HG03565 (cell line): ENCODE measurements around the gene MBD3L2.
"Not testable (repeated sequence)": the region's sequence is repeated elsewhere in the genome, so short reads cannot be mapped to it uniquely, and the experiment has no call there.

Source experiments
- ATAC-seq: cut with Tn5 transposase; IDR thresholded peaks from one replicate; pipeline ENCODE4 v1.9.1; 2021; ENCODE audit warnings: mild to moderate bottlenecking, moderate library complexity; ENCODE audit not compliant: unreplicated experiment

MBD3L2 gene

GRCh38 chr19:7049021-7049420, at the start of gene MBD3L2:
Gene MBD3L2, plus strand, starts transcription at chr19:7049321. Its CDS starts 53 bp downstream, at chr19:7049374.
- ATAC-seq = not testable (repeated sequence)

DNA sequence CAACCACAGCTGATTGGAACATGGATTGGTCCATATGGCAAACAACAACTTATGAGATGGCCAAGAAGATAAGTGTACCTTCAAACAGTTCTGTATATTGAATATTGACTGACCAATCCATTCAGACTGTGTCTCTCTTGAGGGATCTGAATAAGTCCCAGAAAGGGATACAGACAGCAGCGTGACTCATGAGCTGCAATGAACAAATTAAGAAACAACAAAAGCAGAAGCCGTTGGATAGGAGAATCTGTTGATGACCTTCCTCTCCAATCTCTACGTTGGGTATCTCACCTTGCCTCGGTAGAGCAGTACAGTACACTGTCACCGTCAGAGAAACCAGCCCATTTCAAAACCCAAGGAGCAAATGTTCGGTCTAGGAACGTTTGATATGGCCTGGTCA, 49.2 kb upstream of the MBD3L2 start:
- no peak for ATAC-seq

- no peak for ATAC-seq
Measured at GRCh38 chr19:7000333-7000732, 48.8 kb upstream of the MBD3L2 start.

GRCh38 chr19:7000816-7001215, 48.3 kb upstream of the MBD3L2 start:
- no peak for ATAC-seq

- ATAC-seq = no peak
Measured at GRCh38 chr19:7004313-7004931, 44.7 kb upstream of the MBD3L2 start.

GRCh38 chr19:7006135-7006704, 42.9 kb upstream of the MBD3L2 start:
- no peak for ATAC-seq

DNA sequence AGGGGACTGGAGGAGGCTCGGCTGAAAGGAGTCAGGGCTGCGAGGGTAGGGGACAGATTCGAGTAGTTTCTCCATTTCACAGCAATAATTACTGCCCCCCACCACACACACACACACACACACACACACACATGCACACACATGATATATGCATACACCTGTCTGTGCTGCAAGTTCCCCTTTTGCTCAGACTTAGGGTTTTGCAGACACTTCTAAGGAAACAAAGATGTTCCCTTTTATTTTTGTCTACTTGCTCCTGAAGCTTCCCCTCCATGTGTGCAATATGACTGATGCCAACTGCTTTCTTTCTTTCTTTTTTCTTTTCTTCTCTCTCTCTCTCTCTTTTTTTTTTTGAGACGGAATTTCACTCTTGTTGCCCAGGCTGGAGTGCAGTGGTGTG, 41.3 kb upstream of the MBD3L2 start:
- ATAC-seq = no peak

DNA sequence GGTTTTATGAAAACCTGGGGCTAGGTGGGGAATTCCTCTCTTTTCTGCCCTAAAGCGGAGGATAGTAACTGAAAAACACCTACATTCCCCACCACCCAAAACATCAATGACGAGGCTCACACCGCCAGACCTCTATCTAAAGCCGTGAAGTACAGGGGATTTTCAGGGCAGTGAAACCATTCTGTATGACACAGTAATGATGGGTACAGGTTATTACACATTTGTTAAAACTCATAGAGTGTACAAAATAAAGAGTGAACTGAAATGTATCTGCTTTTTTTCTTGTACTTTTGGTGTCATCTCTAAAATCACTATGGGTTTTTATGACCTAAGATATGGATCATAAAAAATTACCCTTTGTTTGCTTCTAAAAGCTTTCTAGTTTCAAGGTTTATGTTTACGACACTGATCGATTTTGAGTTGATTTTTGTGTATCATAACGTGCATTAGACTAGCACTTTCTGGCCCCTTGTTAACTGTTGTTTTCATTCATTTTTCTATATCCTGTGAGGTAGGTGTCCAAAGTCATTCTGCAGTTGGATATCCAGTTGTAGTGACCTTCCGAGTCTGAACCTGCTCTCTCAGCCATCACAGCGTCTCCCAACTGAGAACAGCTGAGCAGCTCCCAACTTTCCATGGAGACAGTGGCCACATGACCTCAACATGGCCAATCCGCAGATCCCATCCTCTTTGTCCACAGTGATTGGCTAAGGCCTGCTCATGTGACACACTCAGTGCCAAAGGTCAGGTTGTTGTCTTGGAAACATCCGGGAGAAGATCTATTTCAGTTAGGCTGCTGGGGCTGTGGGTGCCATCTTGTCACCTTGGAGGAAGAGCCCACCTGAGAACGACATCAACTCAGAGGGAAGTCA, 38.2 kb upstream of the MBD3L2 start:
- ATAC-seq = no peak

- no peak for ATAC-seq
Measured at GRCh38 chr19:7013678-7014077, 35.4 kb upstream of the MBD3L2 start.

DNA sequence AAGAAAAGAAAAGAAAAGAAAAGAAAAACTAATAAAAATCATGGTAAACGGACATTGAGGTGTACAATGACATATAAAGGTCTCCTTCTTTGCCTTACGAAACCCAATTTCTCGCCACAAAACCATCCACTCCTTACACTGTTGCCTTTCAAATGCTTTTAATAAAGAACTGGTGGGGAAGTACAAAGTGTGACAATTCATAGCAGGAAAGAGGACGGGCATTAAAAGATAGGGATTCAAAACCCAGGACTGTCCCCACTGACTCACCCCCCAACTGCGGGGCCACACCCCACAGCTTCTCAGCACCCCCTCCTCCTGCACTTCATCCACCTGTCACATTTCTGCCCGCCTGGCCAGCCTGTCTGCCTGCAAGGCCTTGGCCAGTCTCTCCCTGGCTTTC, 30.3 kb upstream of the MBD3L2 start:
- no peak for ATAC-seq

DNA sequence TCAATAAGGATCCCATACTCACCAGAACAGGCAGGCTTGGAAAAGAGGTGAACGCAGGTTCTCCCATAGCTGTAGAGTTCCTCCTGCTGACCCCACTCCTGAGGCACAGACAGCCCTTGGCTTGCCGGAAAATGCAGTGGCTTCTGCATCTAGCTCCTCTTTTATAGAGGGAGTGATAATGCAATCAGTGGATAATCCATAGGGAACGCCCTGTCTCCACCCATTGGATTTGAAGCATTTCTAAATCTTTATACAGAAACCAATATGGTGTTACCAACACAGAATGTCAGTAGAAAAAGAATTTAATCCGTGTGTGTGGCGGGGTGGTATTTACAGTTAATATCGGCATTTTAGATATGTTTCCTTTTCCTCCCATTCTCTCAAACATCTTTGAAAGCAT, 27.8 kb upstream of the MBD3L2 start, which contains the start of gene MBD3L2B:
Gene MBD3L2B, minus strand, starts transcription at position 101 of the 400 bp plus-strand sequence. Its CDS starts 34 bp downstream, at position 67.
- ATAC-seq = not testable (repeated sequence)

DNA sequence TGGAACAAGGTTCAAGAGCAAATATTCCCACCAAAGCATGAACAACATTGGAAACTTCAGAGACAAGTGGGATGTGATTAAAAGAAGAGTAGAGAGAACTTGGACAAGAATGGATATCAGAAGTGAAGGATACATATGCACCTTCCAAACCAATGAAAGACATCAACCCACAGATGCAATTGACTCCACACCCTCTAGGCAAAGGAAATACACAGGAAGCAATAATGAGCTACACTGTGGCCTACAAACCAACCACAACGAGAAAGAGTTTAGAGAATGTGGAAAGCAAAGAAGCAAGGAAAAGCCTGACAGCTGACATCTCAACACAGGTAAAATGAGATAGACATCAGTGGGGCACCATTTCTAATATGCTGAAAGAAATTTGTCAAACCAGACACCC, 20.3 kb upstream of the MBD3L2 start:
- ATAC-seq = not testable (repeated sequence)

DNA sequence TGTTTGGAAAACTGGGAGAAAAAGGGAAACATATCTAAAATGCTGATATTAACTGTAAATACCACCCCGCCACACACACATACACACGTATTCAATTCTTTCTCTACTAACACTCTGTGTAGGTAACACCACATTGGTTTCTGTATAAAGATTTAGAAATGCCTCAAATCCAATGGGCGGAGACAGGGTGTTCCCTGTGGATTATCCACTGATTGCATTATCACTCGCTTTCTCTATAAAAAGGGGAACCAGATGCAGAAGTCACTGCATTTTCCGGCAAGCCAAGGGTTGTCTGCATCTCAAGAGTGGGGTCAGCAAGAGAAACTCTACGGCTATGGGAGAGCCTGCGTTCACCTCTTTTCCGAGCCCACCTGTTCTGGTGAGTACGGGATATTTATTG, 18.8 kb upstream of the MBD3L2 start, which contains the start of gene MBD3L5:
Gene MBD3L5, plus strand, starts transcription at position 301 of the 400 bp plus-strand sequence. Its CDS starts 34 bp downstream, at position 335.
- not testable (repeated sequence) for ATAC-seq

DNA sequence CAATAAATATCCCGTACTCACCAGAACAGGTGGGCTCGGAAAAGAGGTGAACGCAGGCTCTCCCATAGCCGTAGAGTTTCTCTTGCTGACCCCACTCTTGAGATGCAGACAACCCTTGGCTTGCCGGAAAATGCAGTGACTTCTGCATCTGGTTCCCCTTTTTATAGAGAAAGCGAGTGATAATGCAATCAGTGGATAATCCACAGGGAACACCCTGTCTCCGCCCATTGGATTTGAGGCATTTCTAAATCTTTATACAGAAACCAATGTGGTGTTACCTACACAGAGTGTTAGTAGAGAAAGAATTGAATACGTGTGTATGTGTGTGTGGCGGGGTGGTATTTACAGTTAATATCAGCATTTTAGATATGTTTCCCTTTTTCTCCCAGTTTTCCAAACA, 9.0 kb upstream of the MBD3L2 start, which contains the start of gene MBD3L4:
Gene MBD3L4, minus strand, starts transcription at position 101 of the 400 bp plus-strand sequence. Its CDS starts 35 bp downstream, at position 66.
- not testable (repeated sequence) for ATAC-seq

DNA sequence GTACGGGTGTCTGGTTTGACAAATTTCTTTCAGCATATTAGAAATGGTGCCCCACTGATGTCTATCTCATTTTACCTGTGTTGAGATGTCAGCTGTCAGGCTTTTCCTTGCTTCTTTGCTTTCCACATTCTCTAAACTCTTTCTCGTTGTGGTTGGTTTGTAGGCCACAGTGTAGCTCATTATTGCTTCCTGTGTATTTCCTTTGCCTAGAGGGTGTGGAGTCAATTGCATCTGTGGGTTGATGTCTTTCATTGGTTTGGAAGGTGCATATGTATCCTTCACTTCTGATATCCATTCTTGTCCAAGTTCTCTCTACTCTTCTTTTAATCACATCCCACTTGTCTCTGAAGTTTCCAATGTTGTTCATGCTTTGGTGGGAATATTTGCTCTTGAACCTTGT, 7.6 kb upstream of the MBD3L2 start:
- ATAC-seq = not testable (repeated sequence)

DNA sequence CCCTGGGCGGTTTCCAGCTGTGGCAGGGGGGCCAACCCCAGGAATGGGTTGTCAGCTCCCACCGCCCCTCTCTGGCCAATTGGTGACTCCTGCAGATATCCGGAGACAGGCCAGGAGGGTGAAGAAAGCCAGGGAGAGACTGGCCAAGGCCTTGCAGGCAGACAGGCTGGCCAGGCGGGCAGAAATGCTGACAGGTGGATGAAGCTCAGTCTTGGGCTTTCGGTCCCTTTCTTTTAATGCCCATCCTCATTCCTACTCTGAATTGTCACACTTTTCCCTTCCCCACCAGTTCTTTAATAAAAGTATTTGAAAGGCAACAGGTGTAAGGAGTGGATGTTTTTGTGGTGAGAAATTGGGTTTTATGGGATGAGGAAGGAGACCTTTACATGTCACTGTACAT, 2.3 kb downstream of the MBD3L2 start:
- not testable (repeated sequence) for ATAC-seq

DNA sequence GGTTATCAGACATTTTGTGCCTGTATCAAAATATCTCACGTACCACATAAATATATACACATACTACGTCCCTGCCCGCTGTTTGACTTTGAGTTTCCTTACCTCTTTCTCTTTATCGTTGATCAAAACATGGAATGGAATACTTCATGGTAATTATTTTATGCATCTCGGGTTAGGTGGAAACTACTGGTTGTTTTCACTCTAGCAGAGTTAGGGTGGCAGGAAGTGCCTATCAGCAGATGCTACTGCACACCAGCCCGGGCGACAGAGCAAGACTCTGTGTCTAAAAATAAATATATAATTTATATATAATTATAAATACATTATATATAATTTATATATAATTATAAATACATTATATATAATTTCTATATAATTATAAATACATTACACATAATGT, 3.8 kb downstream of the MBD3L2 start:
- not testable (repeated sequence) for ATAC-seq

GRCh38 chr19:7054635-7055368, 5.7 kb downstream of the MBD3L2 start:
- not testable (repeated sequence) for ATAC-seq

DNA sequence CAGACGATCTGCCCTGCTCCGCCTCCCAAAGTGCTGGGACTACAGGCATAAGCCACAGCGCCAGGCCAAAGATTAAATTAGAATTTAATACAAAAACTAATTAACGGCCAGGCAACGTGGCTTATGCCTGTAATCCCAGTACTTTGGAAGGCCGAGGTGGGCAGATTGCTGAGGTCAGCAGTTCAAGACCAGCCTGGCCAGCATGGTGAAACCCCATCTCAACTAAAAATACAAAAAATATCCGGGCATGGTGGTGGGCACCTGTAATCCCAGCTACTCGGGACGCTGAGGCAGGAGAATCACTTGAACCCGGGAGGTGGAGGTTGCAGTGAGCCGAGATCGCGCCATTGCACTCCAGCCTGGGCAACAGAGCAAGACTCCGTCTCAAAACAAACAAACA, 6.6 kb downstream of the MBD3L2 start:
- not testable (repeated sequence) for ATAC-seq

GRCh38 chr19:7056371-7056770, 7.2 kb downstream of the MBD3L2 start:
- not testable (repeated sequence) for ATAC-seq

GRCh38 chr19:7058576-7058975, 9.5 kb downstream of the MBD3L2 start, which contains the start of gene MBD3L3:
Gene MBD3L3, minus strand, starts transcription at chr19:7058676. Its CDS starts 71 bp downstream, at chr19:7058605.
- not testable (repeated sequence) for ATAC-seq
